ENCODE results near the gene ABHD16B. TPM values are rescaled to one million over a fixed set of nuclear protein-coding genes. Genes with fewer than 3 reads are reported as not detected.
A peak's percentile ranks its signal among the peaks of the same experiment; 100 is the strongest.

Gene ABHD16B
- total RNA-seq, 1 experiment from 2014 or later = not detected

- DNase-seq (ENCODE audit: low spot score) = no peak
Measured at GRCh38 chr20:63895202-63895951, 34.1 kb downstream of the ABHD16B start.

GRCh38 chr20:63895952-63896263 is 34.6 kb downstream of the ABHD16B start:
- DNase-seq (ENCODE audit: low spot score) = no peak

- peak; percentile 54 for DNase-seq (ENCODE audit: low spot score)
Measured at GRCh38 chr20:63896264-63897105, 35.2 kb downstream of the ABHD16B start.

- DNase-seq (ENCODE audit: low spot score) = no peak
Measured at GRCh38 chr20:63897978-63898561, 36.8 kb downstream of the ABHD16B start.

- no peak for DNase-seq (ENCODE audit: low spot score)
Measured at GRCh38 chr20:63898882-63899558, 37.7 kb downstream of the ABHD16B start.

- DNase-seq (ENCODE audit: low spot score) = no peak
Measured at GRCh38 chr20:63900413-63900812, 39.1 kb downstream of the ABHD16B start.

- DNase-seq (ENCODE audit: low spot score) = no peak
Measured at GRCh38 chr20:63903796-63904561, 42.7 kb downstream of the ABHD16B start.

- no peak for DNase-seq (ENCODE audit: low spot score)
Measured at GRCh38 chr20:63908008-63908682, 46.8 kb downstream of the ABHD16B start.

- peak; percentile 76 for DNase-seq (ENCODE audit: low spot score)
Measured at GRCh38 chr20:63911176-63911575, 49.9 kb downstream of the ABHD16B start.

Other genes with a start within 250 kb of the ABHD16B start
- gene GMEB2, start 234.4 kb upstream of the ABHD16B start, total RNA-seq (2014; rRNA removed; shearing (Covaris generic)) = 15.0 and 17.5 TPM in 2 replicates
- 2.2 and 2.6 TPM in 2 replicates for gene STMN3, start 208.1 kb upstream of the ABHD16B start, total RNA-seq (2014; rRNA removed; shearing (Covaris generic))
- gene RTEL1, start 203.2 kb upstream of the ABHD16B start, total RNA-seq (2014; rRNA removed; shearing (Covaris generic)) = 17.8 and 22.2 TPM in 2 replicates
- gene TNFRSF6B, start 164.8 kb upstream of the ABHD16B start, total RNA-seq (2014; rRNA removed; shearing (Covaris generic)) = 2.4 and 3.4 TPM in 2 replicates
- gene ARFRP1, start 153.5 kb upstream of the ABHD16B start, total RNA-seq (2014; rRNA removed; shearing (Covaris generic)) = 61.1 and 65.7 TPM in 2 replicates
- gene ZGPAT, start 153.5 kb upstream of the ABHD16B start, total RNA-seq (2014; rRNA removed; shearing (Covaris generic)) = 29.8 and 33.2 TPM in 2 replicates
- 53.8 and 59.0 TPM in 2 replicates for gene LIME1, start 124.8 kb upstream of the ABHD16B start, total RNA-seq (2014; rRNA removed; shearing (Covaris generic))
- gene SLC2A4RG, start 121.7 kb upstream of the ABHD16B start, total RNA-seq (2014; rRNA removed; shearing (Covaris generic)) = 88.0 and 97.9 TPM in 2 replicates
- 6.8 and 10.3 TPM in 2 replicates for gene ZBTB46, start 30.2 kb upstream of the ABHD16B start, total RNA-seq (2014; rRNA removed; shearing (Covaris generic))
- 149 and 174 TPM in 2 replicates for gene TPD52L2, start 3.8 kb downstream of the ABHD16B start, total RNA-seq (2014; rRNA removed; shearing (Covaris generic))
- 48.1 and 50.2 TPM in 2 replicates for gene DNAJC5, start 33.6 kb downstream of the ABHD16B start, total RNA-seq (2014; rRNA removed; shearing (Covaris generic))
- 27.2 and 27.6 TPM in 2 replicates for gene UCKL1, start 94.9 kb downstream of the ABHD16B start, total RNA-seq (2014; rRNA removed; shearing (Covaris generic))
- gene ZNF512B, start 108.4 kb downstream of the ABHD16B start, total RNA-seq (2014; rRNA removed; shearing (Covaris generic)) = 16.8 and 17.0 TPM in 2 replicates
- 0.77 TPM in 1 of 2 replicates, not detected in the other for gene SAMD10, start 118.1 kb downstream of the ABHD16B start, total RNA-seq (2014; rRNA removed; shearing (Covaris generic))
- gene PRPF6, start 119.6 kb downstream of the ABHD16B start, total RNA-seq (2014; rRNA removed; shearing (Covaris generic)) = 74.2 and 74.7 TPM in 2 replicates
- 0.89 and 1.2 TPM in 2 replicates for gene C20orf204, start 174.7 kb downstream of the ABHD16B start, total RNA-seq (2014; rRNA removed; shearing (Covaris generic))
- gene SOX18, start 188.1 kb downstream of the ABHD16B start, total RNA-seq (2014; rRNA removed; shearing (Covaris generic)) = 0.21 and 1.9 TPM in 2 replicates
- gene TCEA2, start 201.7 kb downstream of the ABHD16B start, total RNA-seq (2014; rRNA removed; shearing (Covaris generic)) = 52.7 and 58.3 TPM in 2 replicates
- 29.3 and 29.5 TPM in 2 replicates for gene RGS19, start 218.0 kb downstream of the ABHD16B start, total RNA-seq (2014; rRNA removed; shearing (Covaris generic))
- gene OPRL1, start 218.6 kb downstream of the ABHD16B start, total RNA-seq (2014; rRNA removed; shearing (Covaris generic)) = 0.81 and 1.2 TPM in 2 replicates
- gene LKAAEAR1, start 222.9 kb downstream of the ABHD16B start, total RNA-seq (2014; rRNA removed; shearing (Covaris generic)) = 0.24 TPM in 1 of 2 replicates, not detected in the other
- gene NPBWR2, start 246.1 kb downstream of the ABHD16B start, total RNA-seq (2014; rRNA removed; shearing (Covaris generic)) = not detected in 2 replicates

Data from A172 (cell line).